Measurements from ENCODE around the gene CDCA4.

CDCA4 gene

DNA sequence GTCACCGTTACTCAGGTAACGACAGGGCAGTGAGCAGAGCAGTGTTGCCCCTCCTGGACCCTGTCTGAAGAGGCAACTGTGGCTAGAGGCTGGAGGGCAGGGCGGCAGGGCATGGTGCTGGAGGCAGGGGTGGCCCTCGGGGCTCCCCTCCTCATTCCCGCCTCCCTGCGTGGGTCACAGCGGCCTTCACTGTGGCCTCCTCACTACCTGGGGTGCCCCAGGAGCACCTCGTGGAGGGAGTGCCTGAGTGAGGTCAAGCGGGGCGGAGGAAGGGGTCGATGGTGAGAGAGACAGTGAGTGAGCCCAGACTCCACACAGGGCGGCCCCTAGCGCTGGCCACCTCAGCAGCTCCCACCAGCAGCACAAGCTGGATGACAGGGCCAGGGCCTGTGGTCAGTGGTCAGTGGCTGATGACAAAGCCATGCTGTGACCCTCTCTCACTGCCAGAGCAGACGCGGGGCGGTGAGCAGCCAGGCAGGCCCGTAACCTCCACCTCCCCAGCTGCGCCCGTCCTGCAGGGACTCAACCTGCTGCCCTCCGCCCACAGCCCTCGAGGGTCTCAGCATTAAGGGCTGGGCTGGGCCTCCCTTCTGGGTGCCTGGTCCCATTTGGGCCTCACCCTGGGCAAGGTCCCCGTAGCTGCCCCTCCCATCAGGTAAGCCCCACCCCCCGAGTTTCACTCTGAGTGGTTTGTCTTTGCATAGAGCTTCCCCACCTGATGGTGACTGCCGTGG is 26.6 kb upstream of the CDCA4 start:
- H3K4me1 ChIP-seq (ENCODE audit: low read length) = peaks cover 30% of the 10 kb centered on the region
- TF ChIP-seq, protein P1, sequence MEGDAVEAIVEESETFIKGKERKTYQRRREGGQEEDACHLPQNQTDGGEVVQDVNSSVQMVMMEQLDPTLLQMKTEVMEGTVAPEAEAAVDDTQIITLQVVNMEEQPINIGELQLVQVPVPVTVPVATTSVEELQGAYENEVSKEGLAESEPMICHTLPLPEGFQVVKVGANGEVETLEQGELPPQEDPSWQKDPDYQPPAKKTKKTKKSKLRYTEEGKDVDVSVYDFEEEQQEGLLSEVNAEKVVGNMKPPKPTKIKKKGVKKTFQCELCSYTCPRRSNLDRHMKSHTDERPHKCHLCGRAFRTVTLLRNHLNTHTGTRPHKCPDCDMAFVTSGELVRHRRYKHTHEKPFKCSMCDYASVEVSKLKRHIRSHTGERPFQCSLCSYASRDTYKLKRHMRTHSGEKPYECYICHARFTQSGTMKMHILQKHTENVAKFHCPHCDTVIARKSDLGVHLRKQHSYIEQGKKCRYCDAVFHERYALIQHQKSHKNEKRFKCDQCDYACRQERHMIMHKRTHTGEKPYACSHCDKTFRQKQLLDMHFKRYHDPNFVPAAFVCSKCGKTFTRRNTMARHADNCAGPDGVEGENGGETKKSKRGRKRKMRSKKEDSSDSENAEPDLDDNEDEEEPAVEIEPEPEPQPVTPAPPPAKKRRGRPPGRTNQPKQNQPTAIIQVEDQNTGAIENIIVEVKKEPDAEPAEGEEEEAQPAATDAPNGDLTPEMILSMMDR (IDR thresholded peaks at IDR 0.05; ENCODE audit: low read depth, low read length) = no peak
- no peak for TF ChIP-seq EZH2phosphoT487 (IDR thresholded peaks at IDR 0.05; ENCODE audit: low read depth)
- H3K4me2 ChIP-seq (ENCODE audit: low read length) = no peak overlapping the region

DNA sequence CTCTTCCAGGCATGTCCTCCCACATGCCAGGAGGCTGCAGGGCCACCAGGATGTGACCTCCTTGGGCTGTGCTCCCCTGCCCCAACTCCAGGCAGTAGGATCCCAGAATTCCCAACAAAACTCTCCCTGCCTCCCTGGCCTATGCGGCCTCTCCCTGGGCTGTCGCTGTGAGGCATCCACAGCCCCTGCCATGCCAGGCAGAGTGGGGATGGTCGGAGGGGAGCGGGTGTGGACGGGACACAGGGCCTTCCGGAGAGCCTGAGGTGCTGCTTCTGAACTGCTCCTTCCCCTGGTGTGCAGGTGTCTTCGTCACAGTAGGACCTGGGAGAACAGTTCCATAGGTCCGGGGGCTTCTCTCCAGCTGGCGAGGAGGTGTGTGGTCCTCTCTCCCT is 26.0 kb upstream of the CDCA4 start:
- peaks cover 35% of the 10 kb centered on the region for H4K20me1 ChIP-seq (ENCODE audit: insufficient read depth, low read length)
- TF ChIP-seq, protein P1 (IDR thresholded peaks at IDR 0.05; ENCODE audit: low read depth, low read length) = no peak
- TF ChIP-seq EZH2phosphoT487 (IDR thresholded peaks at IDR 0.05; ENCODE audit: low read depth) = no peak
- H3K79me2 ChIP-seq (ENCODE audit: low read length) = peaks cover 22% of the 10 kb centered on the region
- no peaks in the 10 kb centered on the region for H3K9me3 ChIP-seq (ENCODE audit: insufficient read depth, low read length)
- H2AFZ ChIP-seq (ENCODE audit: low read depth, low read length) = no peak overlapping the region
- H3K27me3 ChIP-seq (ENCODE audit: low read depth, low read length) = no peaks in the 10 kb centered on the region; the same call in 1 of the 2 replicates
- H3K9ac ChIP-seq (ENCODE audit: low read length) = no peak overlapping the region
- no peak overlapping the region for H3K4me3 ChIP-seq (ENCODE audit: low read length)
- H3K4me2 ChIP-seq (ENCODE audit: low read length) = no peak overlapping the region
- H3K4me1 ChIP-seq (ENCODE audit: low read length) = peaks cover 30% of the 10 kb centered on the region
- no peak overlapping the region for H3K27ac ChIP-seq (ENCODE audit: low read length)
- H3K36me3 ChIP-seq (replicated peaks; ENCODE audit: low read depth, low read length) = peaks cover 29% of the 10 kb centered on the region

More for the DNA sequence above, 26.6 kb upstream of the CDCA4 start:
- Histone ChIP-seq H3K27me3 (ENCODE audit: low read depth, low read length) (no peaks in the 10 kb centered on the region; the same call in 1 of the 2 replicates), H3K27ac (ENCODE audit: low read length) (no peak overlapping the region), H3K36me3 (replicated peaks; ENCODE audit: low read depth, low read length) (peaks cover 31% of the 10 kb centered on the region), H3K9ac (ENCODE audit: low read length) (no peak overlapping the region), H3K9me3 (ENCODE audit: insufficient read depth, low read length) (no peaks in the 10 kb centered on the region), H2AFZ (ENCODE audit: low read depth, low read length) (no peak overlapping the region), H3K4me3 (ENCODE audit: low read length) (no peak overlapping the region), H4K20me1 (ENCODE audit: insufficient read depth, low read length) (peaks cover 38% of the 10 kb centered on the region), H3K79me2 (ENCODE audit: low read length) (peaks cover 25% of the 10 kb centered on the region)

DNA sequence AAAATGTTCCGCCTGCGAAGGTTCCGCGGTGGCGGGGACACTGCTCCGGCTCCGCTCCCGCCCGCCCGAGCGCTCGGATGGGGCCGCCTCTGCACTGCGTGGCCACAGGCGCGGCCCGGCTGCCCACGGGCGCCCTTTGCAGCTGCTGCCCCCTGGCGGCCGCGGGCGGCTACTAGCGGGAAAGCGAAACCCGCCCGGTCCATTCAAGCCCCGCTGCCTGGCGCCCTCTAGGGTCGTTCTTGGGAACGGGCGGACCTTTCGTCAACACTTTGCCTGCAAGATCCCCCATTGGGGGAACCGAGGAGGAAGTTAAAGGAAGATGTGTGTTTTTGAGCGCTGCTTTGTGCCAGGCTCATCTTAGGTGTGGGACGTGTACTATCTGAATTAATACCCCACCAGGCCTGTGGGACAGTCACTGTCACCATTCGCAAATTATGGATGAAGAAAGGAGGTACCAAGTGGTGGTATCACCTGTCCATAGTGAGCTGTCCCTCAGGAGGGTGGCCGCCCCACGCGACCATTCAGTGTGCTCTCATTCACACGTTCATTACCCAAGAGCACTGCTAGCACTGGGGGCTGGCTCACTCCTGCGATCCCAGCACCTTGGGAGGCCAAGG is 24.9 kb upstream of the CDCA4 start:
- Histone ChIP-seq H3K4me1 (ENCODE audit: low read length) (peaks cover 30% of the 10 kb centered on the region), H3K9me3 (ENCODE audit: insufficient read depth, low read length) (no peaks in the 10 kb centered on the region), H3K27me3 (ENCODE audit: low read depth, low read length) (no peaks in the 10 kb centered on the region; the same call in 1 of the 2 replicates), H3K79me2 (ENCODE audit: low read length) (peaks cover 11% of the 10 kb centered on the region), H3K4me3 (ENCODE audit: low read length) (peak overlapping the region; percentile 58), H3K36me3 (replicated peaks; ENCODE audit: low read depth, low read length) (peaks cover 18% of the 10 kb centered on the region), H3K9ac (ENCODE audit: low read length) (peak overlapping the region; percentile 2), H4K20me1 (ENCODE audit: insufficient read depth, low read length) (peaks cover 25% of the 10 kb centered on the region), H3K4me2 (ENCODE audit: low read length) (peak overlapping the region; percentile 90), H2AFZ (ENCODE audit: low read depth, low read length) (no peak overlapping the region; the same call in 1 of the 2 replicates), H3K27ac (ENCODE audit: low read length) (peak overlapping the region; percentile 29; the same call in 1 of the 2 replicates)
- TF ChIP-seq EZH2phosphoT487 (IDR thresholded peaks at IDR 0.05; ENCODE audit: low read depth) = no peak
- TF ChIP-seq, protein P1 (IDR thresholded peaks at IDR 0.05; ENCODE audit: low read depth, low read length) = peak; percentile 99

DNA sequence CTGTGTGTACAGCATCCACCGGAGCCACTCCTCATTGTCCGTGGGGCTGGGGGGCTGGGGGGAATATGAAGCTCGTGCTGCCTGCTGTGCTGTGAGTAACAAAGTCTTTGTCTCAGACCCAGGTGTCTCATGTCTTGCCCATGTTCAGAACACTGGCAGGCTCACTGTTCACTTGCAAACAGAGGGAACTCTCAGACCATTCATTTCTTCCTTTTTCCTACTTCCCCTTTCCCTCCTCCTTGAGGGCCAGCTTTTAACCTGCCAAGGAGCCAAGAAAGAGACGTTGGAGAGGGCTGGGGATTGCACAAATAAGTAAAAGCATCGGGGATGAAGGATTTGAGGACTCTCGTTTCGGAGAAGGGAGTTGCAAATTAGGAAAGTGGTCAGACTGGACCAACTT is 22.8 kb upstream of the CDCA4 start:
- Histone ChIP-seq H3K4me1 (ENCODE audit: low read length) (peaks cover 30% of the 10 kb centered on the region), H3K27ac (ENCODE audit: low read length) (no peak overlapping the region), H3K4me3 (ENCODE audit: low read length) (no peak overlapping the region), H3K36me3 (replicated peaks; ENCODE audit: low read depth, low read length) (no peaks in the 10 kb centered on the region), H3K9me3 (ENCODE audit: insufficient read depth, low read length) (no peaks in the 10 kb centered on the region), H3K4me2 (ENCODE audit: low read length) (no peak overlapping the region), H3K27me3 (ENCODE audit: low read depth, low read length) (no peaks in the 10 kb centered on the region; the same call in 1 of the 2 replicates), H3K9ac (ENCODE audit: low read length) (no peak overlapping the region), H3K79me2 (ENCODE audit: low read length) (no peaks in the 10 kb centered on the region), H4K20me1 (ENCODE audit: insufficient read depth, low read length) (peaks cover 9% of the 10 kb centered on the region), H2AFZ (ENCODE audit: low read depth, low read length) (no peak overlapping the region)
- no peak for TF ChIP-seq EZH2phosphoT487 (IDR thresholded peaks at IDR 0.05; ENCODE audit: low read depth)
- TF ChIP-seq, protein P1 (IDR thresholded peaks at IDR 0.05; ENCODE audit: low read depth, low read length) = no peak

Data from OCI-LY3 (cell line).